K562 (cell line): Measurements from ENCODE around the gene ACTR3. TPM values are rescaled to one million over a fixed set of nuclear protein-coding genes. Genes with fewer than 3 reads are reported as not detected.

ENCODE experiments used
- ADNP ChIP-seq: fragments of 200-800 bp; sonication (Bioruptor generic); IDR thresholded peaks from 2 replicates; pipeline ENCODE4 v1.6.1; 2016; ENCODE audit warnings: missing genetic modification characterization, missing compliant biosample characterization
- ELF4 ChIP-seq: fragments of 450-650 bp; formaldehyde crosslinking; IDR thresholded peaks from 2 replicates; pipeline ENCODE4 v1.4.0; 2022; ENCODE audit warnings: missing genetic modification characterization
- FOXJ2 ChIP-seq: fragments of 200-800 bp; sonication (Bioruptor generic); IDR thresholded peaks from 2 replicates; pipeline ENCODE4 v1.6.1; 2016; ENCODE audit warnings: missing genetic modification characterization, missing compliant biosample characterization
- GABPB1 ChIP-seq: sonication (generic); formaldehyde crosslinking; IDR thresholded peaks from 2 replicates; pipeline ENCODE4 v1.8.0; 2022; ENCODE audit warnings: mild to moderate bottlenecking, missing genetic modification reagents
- HDAC6 ChIP-seq: IDR thresholded peaks from 2 replicates; pipeline ENCODE4 v1.6.1; 2012; ENCODE audit warnings: low read depth, mild to moderate bottlenecking, control low read depth, inconsistent platforms, low read length, moderate library complexity
- KDM4B ChIP-seq, 2 experiments: fragments of 450-650 bp in 1 of 2; sonication (generic) in 1 of 2; IDR thresholded peaks; 2 replicates each; pipeline ENCODE4 v1.6.1; 2016 to 2017; ENCODE audit warnings: borderline replicate concordance in 2 of 2, antibody characterized with exemption in 1 of 2, low read depth in 1 of 2, mild to moderate bottlenecking in 1 of 2
- L3MBTL2 ChIP-seq: fragments of 450-650 bp; IDR thresholded peaks from 2 replicates; pipeline ENCODE4 v1.6.1; 2016; ENCODE audit warnings: mild to moderate bottlenecking, moderate library complexity
- LARP7 ChIP-seq: fragments of 450-650 bp; IDR thresholded peaks from 2 replicates; pipeline ENCODE4 v1.6.1; 2016
- NR2C2 ChIP-seq, 2 experiments: fragments of 200-800 bp in 1 of 2; sonication (Bioruptor generic) in 1 of 2; sonication (generic) in 1 of 2; formaldehyde crosslinking in 1 of 2; IDR thresholded peaks; 2 replicates each; pipeline versions ENCODE4 v1.6.1 to v1.8.0; 2016 to 2022; ENCODE audit warnings: mild to moderate bottlenecking in 1 of 2, missing compliant biosample characterization in 1 of 2, missing genetic modification characterization in 1 of 2, missing genetic modification reagents in 1 of 2
- NR2F6 ChIP-seq: fragments of 450-650 bp; formaldehyde crosslinking; IDR thresholded peaks from 2 replicates; pipeline ENCODE4 v1.4.0; 2020; ENCODE audit warnings: mild to moderate bottlenecking
- PCBP2 ChIP-seq: fragments of 200-400 bp; formaldehyde crosslinking; IDR thresholded peaks from 2 replicates; pipeline ENCODE4 v1.6.1; 2018; ENCODE audit warnings: low read length, low read depth, mild to moderate bottlenecking, moderate library complexity; ENCODE audit not compliant: poor library complexity, severe bottlenecking
- RB1 ChIP-seq: fragments of 450-650 bp; IDR thresholded peaks from 2 replicates; pipeline ENCODE4 v1.6.1; 2017; ENCODE audit warnings: low read depth, mild to moderate bottlenecking
- RFX1 ChIP-seq: fragments of 450-650 bp; IDR thresholded peaks from 2 replicates; pipeline ENCODE4 v1.6.1; 2016; ENCODE audit warnings: mild to moderate bottlenecking, moderate library complexity
- SIN3B ChIP-seq: fragments of 450-650 bp; IDR thresholded peaks from 2 replicates; pipeline ENCODE4 v1.6.1; 2017; ENCODE audit warnings: low read depth, mild to moderate bottlenecking, moderate library complexity
- SMARCA4 ChIP-seq: fragments of 450-650 bp; IDR thresholded peaks from 2 replicates; pipeline ENCODE4 v1.6.1; 2016
- SPI1 ChIP-seq: IDR thresholded peaks from 2 replicates; pipeline ENCODE4 v1.6.1; 2011; ENCODE audit warnings: low read depth, low read length, control low read depth, borderline replicate concordance
- TGIF2 ChIP-seq: sonication (generic); formaldehyde crosslinking; IDR thresholded peaks from 2 replicates; pipeline ENCODE4 v1.8.1; 2022; ENCODE audit warnings: mild to moderate bottlenecking, missing genetic modification reagents, moderate library complexity
- ZNF121 ChIP-seq: sonication (generic); formaldehyde crosslinking; conservative IDR thresholded peaks from 2 replicates; pipeline ENCODE4 v1.8.0; 2022; ENCODE audit warnings: missing genetic modification reagents
- ZNF589 ChIP-seq: fragments of 200-800 bp; sonication (Bioruptor generic); IDR thresholded peaks from 2 replicates; pipeline ENCODE4 v1.6.1; 2016; ENCODE audit warnings: low read depth, missing genetic modification characterization, missing compliant biosample characterization
- polyA plus RNA-seq, 8 experiments: library from polyadenylated mRNA; depleted of rRNA in 4 of 8; stranded (reverse) in 5 of 8; unstranded in 3 of 8; fragments of >200 nt; fragmentation: Nextera tagmentation in 2 of 8; fragmentation: Illumina TruSeq in 1 of 8; extraction: Ambion mirVana in 2 of 8; extraction: Trizol in 1 of 8; gene quantifications; 2 replicates each; pipeline versions ENCODE4 v1.2.1 to v1.2.3, GENCODE V29; 2011 to 2014; ENCODE audit warnings: inconsistent platforms in 1 of 8, missing spikeins in 1 of 8
- total RNA-seq, 7 experiments: library from RNA; depleted of rRNA in 6 of 7; stranded (reverse); fragments of >200 nt in 6 of 7; fragmentation: Illumina TruSeq in 2 of 7; extraction: Trizol in 2 of 7; gene quantifications; 2 replicates each; pipeline versions ENCODE4 v1.2.1 to v1.2.3, GENCODE V29; 2011 to 2021; ENCODE audit warnings: low replicate concordance in 1 of 7
- TF ChIP-seq, protein P1 (sequence below): fragments of 250-450 bp; sonication (Bioruptor Pico); IDR thresholded peaks from 2 replicates; pipeline ENCODE4 v1.4.0; 2020; ENCODE audit warnings: mild to moderate bottlenecking
- TF ChIP-seq, protein P2 (sequence below), 3 experiments: IDR thresholded peaks in 2 of 3; conservative IDR thresholded peaks in 1 of 3; 2 replicates each; pipeline ENCODE4 v1.5.1; 2011 to 2012; ENCODE audit warnings: low read length in 3 of 3, mild to moderate bottlenecking in 3 of 3, control low read depth in 2 of 3, improper control_type of control experiment in 1 of 3, inconsistent platforms in 1 of 3, low read depth in 1 of 3, mixed read lengths in 1 of 3, moderate library complexity in 1 of 3; ENCODE audit not compliant: insufficient read depth in 2 of 3
- TF ChIP-seq, protein P3 (sequence below), 3 experiments: fragments of 200-800 bp in 1 of 3; sonication (Bioruptor generic) in 1 of 3; sonication (generic) in 1 of 3; formaldehyde crosslinking in 1 of 3; IDR thresholded peaks; 2 replicates each; pipeline versions ENCODE4 v1.6.1 to v1.8.0; 2016 to 2022; ENCODE audit warnings: mild to moderate bottlenecking in 2 of 3, missing compliant biosample characterization in 2 of 3, missing genetic modification characterization in 2 of 3, missing genetic modification reagents in 1 of 3

ACTR3 gene
- total and polyA plus RNA-seq, 9 of the 15 experiments (the other 6 are each of a cell fraction or from before 2014, with no cell fraction given) = 49.0 to 354 (median 249) TPM

DNA sequence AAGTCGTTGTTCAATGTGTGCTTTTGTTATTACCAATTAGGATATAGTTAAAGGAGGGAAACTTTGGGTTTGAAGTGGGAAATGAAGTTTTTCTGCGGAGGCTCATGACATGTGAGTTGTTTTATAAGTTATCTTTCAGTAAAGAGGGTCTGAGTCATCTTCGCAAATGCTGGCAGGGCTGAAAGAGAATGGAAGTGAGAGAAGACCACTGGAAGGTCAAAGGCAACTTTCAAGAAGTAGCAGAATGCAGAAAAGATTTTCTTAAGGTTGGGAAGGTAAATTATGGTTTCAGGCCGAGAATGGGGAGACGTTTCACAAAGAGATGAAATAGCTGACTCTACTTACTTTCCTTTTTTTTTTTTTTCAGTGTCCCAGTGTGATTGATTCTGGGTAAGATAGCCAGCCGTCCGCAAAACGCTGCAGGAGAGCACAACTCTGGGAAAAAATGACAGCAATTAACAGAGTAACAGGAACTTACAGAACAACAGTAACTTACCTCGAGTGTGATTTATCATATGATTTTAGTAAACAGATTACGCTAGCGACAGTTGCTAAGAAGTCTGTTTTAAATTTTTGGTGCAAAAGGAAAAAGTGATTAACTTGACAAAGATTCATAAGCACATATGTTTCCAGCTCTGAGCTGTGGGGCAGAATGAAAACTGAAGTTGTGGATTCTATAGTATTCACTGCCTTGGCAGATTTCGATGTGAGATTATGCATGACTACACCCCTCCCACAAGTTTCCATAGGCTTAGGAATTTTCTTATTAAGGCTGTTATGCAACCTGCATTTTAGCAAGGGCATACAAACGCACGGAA, 46.8 kb upstream of the ACTR3 start (continued):
- TF ChIP-seq KDM4B (IDR thresholded peaks at IDR 0.05; ENCODE audit: borderline replicate concordance in 2 of 2, low read depth in 1 of 2) (no peak), TGIF2 (CRISPR knock-in tag) (no peak), NR2F6 (CRISPR knock-in tag) (no peak), L3MBTL2 (no peak), SPI1 (no peak), ELF4 (CRISPR knock-in tag) (no peak), LARP7 (no peak), ZNF121 (CRISPR knock-in tag) (no peak), ADNP (tag) (0 out of 2 replicates have a peak, but pooled peaks have one; percentile 19), GABPB1 (CRISPR knock-in tag) (no peak), RB1 (no peak), SIN3B (no peak), SMARCA4 (peak; percentile 74; the same call in 1 of the 2 replicates), HDAC6 (no peak), PCBP2 (no peak), ZNF589 (CRISPR knock-in tag) (0 out of 2 replicates have a peak, but pooled peaks have one; percentile 37), NR2C2 (CRISPR knock-in tag; IDR thresholded peaks at IDR 0.05) (no peak), NR2C2 (tag; IDR thresholded peaks at IDR 0.05) (0 out of 2 replicates have a peak, but pooled peaks have one; percentile 27), RFX1 (peak; percentile 40), FOXJ2 (peak; percentile 69; the same call in 1 of the 2 replicates)
- TF ChIP-seq, protein P1, sequence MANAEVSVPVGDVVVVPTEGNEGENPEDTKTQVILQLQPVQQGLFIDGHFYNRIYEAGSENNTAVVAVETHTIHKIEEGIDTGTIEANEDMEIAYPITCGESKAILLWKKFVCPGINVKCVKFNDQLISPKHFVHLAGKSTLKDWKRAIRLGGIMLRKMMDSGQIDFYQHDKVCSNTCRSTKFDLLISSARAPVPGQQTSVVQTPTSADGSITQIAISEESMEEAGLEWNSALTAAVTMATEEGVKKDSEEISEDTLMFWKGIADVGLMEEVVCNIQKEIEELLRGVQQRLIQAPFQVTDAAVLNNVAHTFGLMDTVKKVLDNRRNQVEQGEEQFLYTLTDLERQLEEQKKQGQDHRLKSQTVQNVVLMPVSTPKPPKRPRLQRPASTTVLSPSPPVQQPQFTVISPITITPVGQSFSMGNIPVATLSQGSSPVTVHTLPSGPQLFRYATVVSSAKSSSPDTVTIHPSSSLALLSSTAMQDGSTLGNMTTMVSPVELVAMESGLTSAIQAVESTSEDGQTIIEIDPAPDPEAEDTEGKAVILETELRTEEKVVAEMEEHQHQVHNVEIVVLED (CRISPR knock-in tag) = no peak
- TF ChIP-seq, protein P2, sequence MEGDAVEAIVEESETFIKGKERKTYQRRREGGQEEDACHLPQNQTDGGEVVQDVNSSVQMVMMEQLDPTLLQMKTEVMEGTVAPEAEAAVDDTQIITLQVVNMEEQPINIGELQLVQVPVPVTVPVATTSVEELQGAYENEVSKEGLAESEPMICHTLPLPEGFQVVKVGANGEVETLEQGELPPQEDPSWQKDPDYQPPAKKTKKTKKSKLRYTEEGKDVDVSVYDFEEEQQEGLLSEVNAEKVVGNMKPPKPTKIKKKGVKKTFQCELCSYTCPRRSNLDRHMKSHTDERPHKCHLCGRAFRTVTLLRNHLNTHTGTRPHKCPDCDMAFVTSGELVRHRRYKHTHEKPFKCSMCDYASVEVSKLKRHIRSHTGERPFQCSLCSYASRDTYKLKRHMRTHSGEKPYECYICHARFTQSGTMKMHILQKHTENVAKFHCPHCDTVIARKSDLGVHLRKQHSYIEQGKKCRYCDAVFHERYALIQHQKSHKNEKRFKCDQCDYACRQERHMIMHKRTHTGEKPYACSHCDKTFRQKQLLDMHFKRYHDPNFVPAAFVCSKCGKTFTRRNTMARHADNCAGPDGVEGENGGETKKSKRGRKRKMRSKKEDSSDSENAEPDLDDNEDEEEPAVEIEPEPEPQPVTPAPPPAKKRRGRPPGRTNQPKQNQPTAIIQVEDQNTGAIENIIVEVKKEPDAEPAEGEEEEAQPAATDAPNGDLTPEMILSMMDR (IDR thresholded peaks at IDR 0.05 in 2 of 3, conservative IDR thresholded peaks at IDR 0.05 in 1 of 3; ENCODE audit: insufficient read depth in 2 of 3, low read depth in 1 of 3, low read length in 3 of 3) = no peak
- TF ChIP-seq, protein P3, sequence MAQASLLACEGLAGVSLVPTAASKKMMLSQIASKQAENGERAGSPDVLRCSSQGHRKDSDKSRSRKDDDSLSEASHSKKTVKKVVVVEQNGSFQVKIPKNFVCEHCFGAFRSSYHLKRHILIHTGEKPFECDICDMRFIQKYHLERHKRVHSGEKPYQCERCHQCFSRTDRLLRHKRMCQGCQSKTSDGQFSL (CRISPR knock-in tag; IDR thresholded peaks at IDR 0.05) = no peak
- TF ChIP-seq, protein P3 (tag; IDR thresholded peaks at IDR 0.05) = no peak
